Karpas-422 (cell line): Measurements from ENCODE around the gene S1PR3. TPM values are rescaled to one million over a fixed set of nuclear protein-coding genes. Genes with fewer than 3 reads are reported as not detected.

Experiments
- DNase-seq: peaks from one replicate; pipeline ENCODE4 v3.0.0-alpha.2; 2015
- H2AFZ ChIP-seq: fragments of 200-600 bp; sonication (generic); 2 replicates; pipeline ENCODE4 v1.6.1; 2014; ENCODE audit warnings: antibody characterized with exemption, low read length, mixed read lengths
- H3K27ac ChIP-seq: fragments of 200-600 bp; sonication (generic); 2 replicates; pipeline ENCODE4 v1.5.1; 2014; ENCODE audit warnings: mild to moderate bottlenecking, low read length, moderate library complexity
- H3K27me3 ChIP-seq: fragments of 200-600 bp; sonication (generic); 2 replicates; pipeline ENCODE4 v1.6.1; 2014; ENCODE audit warnings: low read length, mixed read lengths
- H3K36me3 ChIP-seq: fragments of 200-600 bp; sonication (generic); 2 replicates; pipeline ENCODE4 v1.6.1; 2014; ENCODE audit warnings: low read length, mixed read lengths; ENCODE audit not compliant: insufficient read depth
- H3K4me1 ChIP-seq: fragments of 200-600 bp; sonication (generic); 2 replicates; pipeline ENCODE4 v1.6.1; 2014; ENCODE audit warnings: mild to moderate bottlenecking, low read length, mixed read lengths
- H3K4me2 ChIP-seq: fragments of 200-600 bp; sonication (generic); 2 replicates; pipeline ENCODE4 v1.6.1; 2014; ENCODE audit warnings: low read length, low read depth, mild to moderate bottlenecking; ENCODE audit not compliant: poor library complexity, severe bottlenecking
- H3K4me3 ChIP-seq: fragments of 200-600 bp; sonication (generic); 2 replicates; pipeline ENCODE4 v1.5.1; 2014; ENCODE audit warnings: mild to moderate bottlenecking, antibody characterized with exemption, low read length, mixed read lengths
- H3K79me2 ChIP-seq: fragments of 200-600 bp; sonication (generic); 2 replicates; pipeline ENCODE4 v1.6.1; 2014; ENCODE audit warnings: mild to moderate bottlenecking, low read length, mixed read lengths
- H3K9ac ChIP-seq: fragments of 200-600 bp; sonication (generic); 2 replicates; pipeline ENCODE4 v1.6.0; 2014; ENCODE audit warnings: low read length
- H3K9me2 ChIP-seq: fragments of 200-600 bp; sonication (generic), shearing (Covaris generic); replicated peaks from 2 replicates; pipeline ENCODE4 v1.6.0; 2014; ENCODE audit warnings: mild to moderate bottlenecking, low read length, moderate library complexity; ENCODE audit not compliant: insufficient read depth
- H3K9me3 ChIP-seq: fragments of 300-700, 200-600 bp; sonication (generic); 2 replicates; pipeline ENCODE4 v1.6.1; 2014; ENCODE audit warnings: low read length, mixed read lengths
- H4K20me1 ChIP-seq: fragments of 200-600 bp; sonication (generic); 2 replicates; pipeline ENCODE4 v1.6.1; 2014; ENCODE audit warnings: mild to moderate bottlenecking, antibody characterized with exemption, low read length, low read depth; ENCODE audit not compliant: insufficient read depth
- total RNA-seq: library from RNA; depleted of rRNA; stranded (reverse); fragments of >200 nt; shearing (Covaris generic); gene quantifications from 2 replicates; pipeline ENCODE4 v1.2.3, GENCODE V29; 2014; ENCODE audit warnings: low replicate concordance

The S1PR3 gene
- total RNA-seq, 1 experiment from 2014 or later: not detected

- Histone ChIP-seq H3K27ac (no peak overlapping the region), H3K9ac (no peak overlapping the region), H3K27me3 (peaks cover 7% of the 10 kb centered on the region; the same call in 1 of the 2 replicates), H4K20me1 (no peaks in the 10 kb centered on the region), H3K4me2 (no peak overlapping the region), H3K36me3 (no peaks in the 10 kb centered on the region), H3K9me3 (peaks cover 3% of the 10 kb centered on the region; the same call in 1 of the 2 replicates), H3K79me2 (no peaks in the 10 kb centered on the region), H3K4me3 (no peak overlapping the region), H3K9me2 (no peaks in the 10 kb centered on the region), H3K4me1 (peaks cover 13% of the 10 kb centered on the region), H2AFZ (no peak overlapping the region)
- no peak for DNase-seq
These were observed 41.4 kb downstream of the S1PR3 start for GRCh38 chr9:89032661-89033060.

DNA sequence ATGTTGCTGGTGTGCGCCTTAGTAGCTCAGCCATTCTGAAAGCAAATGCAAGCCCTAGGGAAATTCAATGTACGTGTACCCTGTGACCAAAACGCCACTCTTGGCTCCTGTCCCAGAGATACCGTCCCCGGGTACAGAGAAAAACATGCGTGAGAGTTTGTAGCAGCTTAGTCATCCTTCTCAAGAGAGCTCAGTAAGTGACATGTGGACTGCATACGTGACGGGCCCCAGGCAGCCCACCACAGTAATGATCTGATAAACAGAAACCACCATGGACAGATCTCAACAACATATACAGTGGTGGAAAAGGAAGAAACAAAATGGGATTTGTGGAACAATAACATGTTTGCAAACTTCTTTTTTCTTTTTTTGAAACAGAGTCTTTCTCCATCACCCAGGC is 45.1 kb downstream of the S1PR3 start:
- Histone ChIP-seq H3K27ac (no peak overlapping the region), H4K20me1 (no peaks in the 10 kb centered on the region), H3K9me3 (no peaks in the 10 kb centered on the region), H3K9me2 (no peaks in the 10 kb centered on the region), H3K27me3 (peaks cover 11% of the 10 kb centered on the region; the same call in 1 of the 2 replicates), H2AFZ (no peak overlapping the region), H3K4me3 (peak overlapping the region; percentile 20; the same call in 1 of the 2 replicates), H3K9ac (no peak overlapping the region), H3K4me2 (no peak overlapping the region), H3K36me3 (no peaks in the 10 kb centered on the region), H3K4me1 (peaks cover 20% of the 10 kb centered on the region), H3K79me2 (no peaks in the 10 kb centered on the region)
- DNase-seq: no peak

DNA sequence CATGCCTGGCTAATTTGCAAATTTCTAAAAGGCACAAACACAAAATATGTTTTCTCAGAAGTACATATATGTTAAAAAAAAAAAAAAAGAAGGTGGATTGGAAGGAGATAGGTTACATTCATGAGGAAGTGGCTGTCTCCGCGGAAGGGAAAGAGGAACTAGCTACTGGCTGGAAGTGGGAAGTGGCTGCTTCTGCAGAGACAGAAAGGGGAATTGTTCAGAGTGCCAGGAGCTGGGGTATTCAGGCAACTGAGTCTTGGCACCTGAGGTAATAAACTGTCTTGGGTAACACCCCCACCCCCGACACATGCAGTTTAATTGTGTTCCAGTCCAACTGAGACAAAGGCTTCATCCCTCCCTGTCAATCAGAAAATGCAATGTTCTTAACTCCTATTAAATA is 45.6 kb downstream of the S1PR3 start:
- H3K79me2 ChIP-seq: no peaks in the 10 kb centered on the region
- no peak overlapping the region for H2AFZ ChIP-seq
- H3K36me3 ChIP-seq: no peaks in the 10 kb centered on the region
- H4K20me1 ChIP-seq: no peaks in the 10 kb centered on the region
- peak; percentile 69 for DNase-seq
- H3K9ac ChIP-seq: no peak overlapping the region
- H3K4me1 ChIP-seq: peaks cover 20% of the 10 kb centered on the region
- no peak overlapping the region for H3K27ac ChIP-seq
- no peak overlapping the region for H3K4me3 ChIP-seq
- no peaks in the 10 kb centered on the region for H3K9me2 ChIP-seq
- H3K27me3 ChIP-seq: peaks cover 11% of the 10 kb centered on the region; the same call in 1 of the 2 replicates
- no peaks in the 10 kb centered on the region for H3K9me3 ChIP-seq
- H3K4me2 ChIP-seq: no peak overlapping the region

- no peak for DNase-seq
- Histone ChIP-seq H3K4me3 (no peak overlapping the region), H3K27ac (no peak overlapping the region), H3K9me3 (no peaks in the 10 kb centered on the region), H4K20me1 (no peaks in the 10 kb centered on the region), H3K4me1 (peaks cover 20% of the 10 kb centered on the region), H3K4me2 (no peak overlapping the region), H3K9ac (no peak overlapping the region), H3K27me3 (peaks cover 9% of the 10 kb centered on the region; the same call in 1 of the 2 replicates), H3K9me2 (no peaks in the 10 kb centered on the region), H3K79me2 (no peaks in the 10 kb centered on the region), H3K36me3 (no peaks in the 10 kb centered on the region), H2AFZ (no peak overlapping the region)
These were observed 46.1 kb downstream of the S1PR3 start for GRCh38 chr9:89037346-89037745.

GRCh38 chr9:89037891-89038290 is 46.6 kb downstream of the S1PR3 start:
- no peaks in the 10 kb centered on the region for H3K9me2 ChIP-seq
- no peak for DNase-seq

DNA sequence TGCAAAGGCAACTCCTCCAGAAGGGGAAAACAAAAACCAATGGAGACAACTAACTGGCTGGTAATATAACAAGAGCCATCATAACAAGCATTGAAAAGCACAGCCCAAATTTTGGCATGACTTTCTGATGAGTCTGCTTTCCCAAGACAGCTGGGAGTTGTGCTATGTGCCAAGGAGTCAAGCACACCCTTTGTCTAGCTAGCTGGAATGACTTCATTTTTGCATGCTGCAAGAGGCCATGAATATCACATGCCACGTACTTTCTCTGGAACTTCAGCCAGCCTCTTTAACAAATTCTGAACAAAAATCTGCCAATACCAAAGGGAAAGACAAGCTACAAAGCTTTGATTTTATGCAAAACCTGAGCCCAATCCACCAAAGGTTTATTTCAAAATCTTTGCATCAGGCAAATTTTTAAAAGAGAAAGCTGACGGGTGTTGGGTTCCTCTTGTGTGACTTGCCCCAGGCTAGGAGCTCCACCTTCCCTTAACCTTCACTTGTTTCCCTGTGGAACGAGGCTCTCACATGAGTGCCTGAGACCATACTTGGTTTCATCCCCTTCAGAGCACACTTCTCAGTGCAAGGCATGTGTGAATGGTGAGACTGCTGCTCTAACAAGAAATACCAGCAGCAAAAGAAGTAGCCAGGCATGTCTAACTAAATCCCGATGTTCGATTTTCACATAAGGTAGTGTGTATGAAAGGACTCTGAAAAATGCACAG is 47.3 kb downstream of the S1PR3 start:
- Histone ChIP-seq H3K36me3 (no peaks in the 10 kb centered on the region), H3K27ac (no peak overlapping the region), H3K9me3 (no peaks in the 10 kb centered on the region), H3K27me3 (peaks cover 6% of the 10 kb centered on the region; the same call in 1 of the 2 replicates), H3K4me1 (peaks cover 20% of the 10 kb centered on the region), H2AFZ (no peak overlapping the region), H3K9me2 (no peaks in the 10 kb centered on the region), H3K4me3 (no peak overlapping the region), H3K79me2 (no peaks in the 10 kb centered on the region), H3K9ac (no peak overlapping the region), H4K20me1 (no peaks in the 10 kb centered on the region), H3K4me2 (no peak overlapping the region)
- DNase-seq: no peak

More at GRCh38 chr9:89037891-89038290, 46.6 kb downstream of the S1PR3 start:
- no peak overlapping the region for H3K4me2 ChIP-seq
- H3K27ac ChIP-seq: no peak overlapping the region
- H4K20me1 ChIP-seq: no peaks in the 10 kb centered on the region
- H3K9me3 ChIP-seq: no peaks in the 10 kb centered on the region
- peaks cover 20% of the 10 kb centered on the region for H3K4me1 ChIP-seq
- H3K36me3 ChIP-seq: no peaks in the 10 kb centered on the region
- no peak overlapping the region for H3K4me3 ChIP-seq
- no peak overlapping the region for H3K9ac ChIP-seq
- no peak overlapping the region for H2AFZ ChIP-seq
- H3K27me3 ChIP-seq: peaks cover 6% of the 10 kb centered on the region; the same call in 1 of the 2 replicates
- no peaks in the 10 kb centered on the region for H3K79me2 ChIP-seq

- no peak overlapping the region for H3K4me2 ChIP-seq
- no peak overlapping the region for H3K27ac ChIP-seq
- H4K20me1 ChIP-seq: no peaks in the 10 kb centered on the region
- H3K4me1 ChIP-seq: peaks cover 20% of the 10 kb centered on the region
- H3K79me2 ChIP-seq: no peaks in the 10 kb centered on the region
- no peaks in the 10 kb centered on the region for H3K36me3 ChIP-seq
- no peak overlapping the region for H2AFZ ChIP-seq
- H3K27me3 ChIP-seq: peaks cover 6% of the 10 kb centered on the region; the same call in 1 of the 2 replicates
- no peaks in the 10 kb centered on the region for H3K9me2 ChIP-seq
- H3K9ac ChIP-seq: no peak overlapping the region
- no peak for DNase-seq
- no peak overlapping the region for H3K4me3 ChIP-seq
- no peaks in the 10 kb centered on the region for H3K9me3 ChIP-seq
These were observed 47.8 kb downstream of the S1PR3 start for GRCh38 chr9:89039104-89039465.

DNA sequence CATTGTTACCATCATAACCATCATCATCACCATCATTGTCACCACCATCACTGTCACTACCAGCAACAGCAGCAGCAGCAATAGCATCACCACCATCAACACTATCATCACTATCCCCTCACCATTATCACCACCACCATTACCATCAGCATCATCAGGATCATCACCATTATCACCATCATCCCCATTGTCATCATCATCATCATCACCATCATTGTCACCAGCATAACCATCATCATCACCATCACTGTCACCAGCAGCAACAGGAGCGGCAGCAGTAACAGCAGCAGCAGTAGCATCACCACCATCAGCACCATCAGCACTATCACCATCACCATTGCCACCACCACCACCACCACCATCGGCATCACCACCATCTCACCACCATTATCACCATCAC is 48.4 kb downstream of the S1PR3 start:
- no peak overlapping the region for H3K4me3 ChIP-seq
- no peaks in the 10 kb centered on the region for H3K9me2 ChIP-seq
- no peak overlapping the region for H3K27ac ChIP-seq
- H3K79me2 ChIP-seq: no peaks in the 10 kb centered on the region
- H3K9ac ChIP-seq: no peak overlapping the region
- H3K27me3 ChIP-seq: peaks cover 6% of the 10 kb centered on the region; the same call in 1 of the 2 replicates
- DNase-seq: no peak
- H3K36me3 ChIP-seq: no peaks in the 10 kb centered on the region
- no peak overlapping the region for H3K4me2 ChIP-seq
- H3K4me1 ChIP-seq: peaks cover 20% of the 10 kb centered on the region
- H3K9me3 ChIP-seq: no peaks in the 10 kb centered on the region
- no peaks in the 10 kb centered on the region for H4K20me1 ChIP-seq
- H2AFZ ChIP-seq: no peak overlapping the region
